Smooth muscle cell (in vitro differentiated cells): ENCODE data around the gene STK17A. TPM values are rescaled to one million over a fixed set of nuclear protein-coding genes. Genes with fewer than 3 reads are reported as not detected.
"Not testable (repeated sequence)": the region's sequence is repeated elsewhere in the genome, so short reads cannot be mapped to it uniquely, and the experiment has no call there.

Source experiments
- DNase-seq: peaks from one replicate; lab custom pipeline; 2025; ENCODE audit not compliant: unreplicated experiment; lab: John Stamatoyannopoulos, UW
- H2AFZ ChIP-seq: fragments of 200-600 bp; sonication (generic); 2 replicates; pipeline ENCODE4 v1.6.0; 2016; ENCODE audit warnings: antibody characterized with exemption, low read depth, mild to moderate bottlenecking
- H3F3A ChIP-seq: fragments of 200-600 bp; sonication (generic); 2 replicates; pipeline ENCODE4 v1.6.0; 2017; ENCODE audit warnings: antibody characterized with exemption, low read depth
- H3K27ac ChIP-seq: fragments of 200-600 bp; sonication (generic); 2 replicates; pipeline ENCODE4 v1.5.1; 2016; ENCODE audit warnings: low read depth, mild to moderate bottlenecking
- H3K27me3 ChIP-seq: fragments of 200-600 bp; sonication (generic); 2 replicates; pipeline ENCODE4 v1.6.1; 2016; ENCODE audit warnings: low read depth, mild to moderate bottlenecking
- H3K36me3 ChIP-seq: fragments of 200-600 bp; sonication (generic); 2 replicates; pipeline ENCODE4 v1.5.1; 2016; ENCODE audit warnings: low read depth
- H3K4me1 ChIP-seq: fragments of 200-600 bp; sonication (generic); 2 replicates; pipeline ENCODE4 v1.5.1; 2016; ENCODE audit warnings: low read depth
- H3K4me2 ChIP-seq: fragments of 200-600 bp; sonication (generic); 2 replicates; pipeline ENCODE4 v1.6.0; 2016; ENCODE audit warnings: mild to moderate bottlenecking
- H3K4me3 ChIP-seq: fragments of 200-600 bp; sonication (generic); 2 replicates; pipeline ENCODE4 v1.5.1; 2016; ENCODE audit warnings: mild to moderate bottlenecking
- H3K79me2 ChIP-seq: fragments of 200-600 bp; sonication (generic); 2 replicates; pipeline ENCODE4 v1.6.0; 2016; ENCODE audit warnings: low read depth, mild to moderate bottlenecking
- H3K9ac ChIP-seq: fragments of 200-600 bp; sonication (generic); 2 replicates; pipeline ENCODE4 v1.6.0; 2016; ENCODE audit warnings: low read depth
- H3K9me3 ChIP-seq: fragments of 200-600 bp; sonication (generic); replicated peaks from 2 replicates; pipeline ENCODE4 v1.5.1; 2016; ENCODE audit warnings: low read depth
- H4K20me1 ChIP-seq: fragments of 200-600 bp; sonication (generic); 2 replicates; pipeline ENCODE4 v1.6.0; 2016; ENCODE audit warnings: low read depth
- whole genome bisulfite sequencing: methylation state at CpG from one replicate; pipeline ENCODE4 v1.1.7; 2016; ENCODE audit warnings: low lambda C conversion rate; 5-methylcytosine and 5-hydroxymethylcytosine counted together
- polyA plus RNA-seq: library from polyadenylated mRNA; unstranded; fragments of >200 nt; fragmentation: Nextera tagmentation; extraction: Ambion mirVana; gene quantifications from 2 replicates; pipeline ENCODE4 v1.2.1, GENCODE V29; 2016
- total RNA-seq: library from RNA; depleted of rRNA; stranded (reverse); fragments of >200 nt; gene quantifications from 2 replicates; pipeline ENCODE4 v1.2.3, GENCODE V29; 2014
- TF ChIP-seq, protein P1 (sequence below): fragments of 200-600 bp; sonication (generic); IDR thresholded peaks from 2 replicates; pipeline ENCODE4 v1.5.1; 2017; ENCODE audit warnings: borderline replicate concordance, mild to moderate bottlenecking, antibody characterized with exemption; ENCODE audit not compliant: insufficient read depth, poor library complexity, severe bottlenecking

Gene STK17A
- total and polyA plus RNA-seq, 2 experiments from 2014 or later: 21.0 to 28.2 TPM

DNA sequence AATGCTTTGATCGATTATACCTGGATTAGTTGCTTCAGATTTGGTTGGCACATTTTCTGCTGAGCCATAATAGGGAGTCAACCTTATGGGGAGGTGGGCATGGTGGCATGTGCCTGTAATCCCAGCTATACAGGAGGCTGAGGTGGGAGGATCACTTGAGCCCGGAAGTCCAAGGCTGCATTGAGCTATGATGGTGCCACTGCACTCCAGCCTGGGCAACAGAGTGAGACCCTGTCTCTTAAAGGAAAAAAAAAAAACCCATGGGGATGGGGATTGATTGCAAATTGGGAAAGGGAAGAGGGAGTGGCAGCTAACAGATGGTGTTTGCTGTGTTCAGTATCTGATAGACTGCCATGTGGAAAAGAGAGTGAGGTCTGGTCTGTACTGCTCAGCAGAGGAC, 11.1 kb downstream of the STK17A start:
- Histone ChIP-seq H3K27me3 (no peaks in the 10 kb centered on the region), H3K36me3 (no peaks in the 10 kb centered on the region), H3K9me3 (no peaks in the 10 kb centered on the region), H3K27ac (no peak overlapping the region), H4K20me1 (peaks cover 66% of the 10 kb centered on the region), H3K79me2 (peaks cover 52% of the 10 kb centered on the region), H3K4me2 (no peak overlapping the region), H3F3A (no peaks in the 10 kb centered on the region), H3K4me1 (no peaks in the 10 kb centered on the region), H2AFZ (no peak overlapping the region), H3K4me3 (no peak overlapping the region), H3K9ac (no peak overlapping the region)
- no peak for DNase-seq
- TF ChIP-seq, protein P1, sequence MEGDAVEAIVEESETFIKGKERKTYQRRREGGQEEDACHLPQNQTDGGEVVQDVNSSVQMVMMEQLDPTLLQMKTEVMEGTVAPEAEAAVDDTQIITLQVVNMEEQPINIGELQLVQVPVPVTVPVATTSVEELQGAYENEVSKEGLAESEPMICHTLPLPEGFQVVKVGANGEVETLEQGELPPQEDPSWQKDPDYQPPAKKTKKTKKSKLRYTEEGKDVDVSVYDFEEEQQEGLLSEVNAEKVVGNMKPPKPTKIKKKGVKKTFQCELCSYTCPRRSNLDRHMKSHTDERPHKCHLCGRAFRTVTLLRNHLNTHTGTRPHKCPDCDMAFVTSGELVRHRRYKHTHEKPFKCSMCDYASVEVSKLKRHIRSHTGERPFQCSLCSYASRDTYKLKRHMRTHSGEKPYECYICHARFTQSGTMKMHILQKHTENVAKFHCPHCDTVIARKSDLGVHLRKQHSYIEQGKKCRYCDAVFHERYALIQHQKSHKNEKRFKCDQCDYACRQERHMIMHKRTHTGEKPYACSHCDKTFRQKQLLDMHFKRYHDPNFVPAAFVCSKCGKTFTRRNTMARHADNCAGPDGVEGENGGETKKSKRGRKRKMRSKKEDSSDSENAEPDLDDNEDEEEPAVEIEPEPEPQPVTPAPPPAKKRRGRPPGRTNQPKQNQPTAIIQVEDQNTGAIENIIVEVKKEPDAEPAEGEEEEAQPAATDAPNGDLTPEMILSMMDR: no peak
- 99% methylated on average over 2 of the region's 2 CpGs for WGBS

DNA sequence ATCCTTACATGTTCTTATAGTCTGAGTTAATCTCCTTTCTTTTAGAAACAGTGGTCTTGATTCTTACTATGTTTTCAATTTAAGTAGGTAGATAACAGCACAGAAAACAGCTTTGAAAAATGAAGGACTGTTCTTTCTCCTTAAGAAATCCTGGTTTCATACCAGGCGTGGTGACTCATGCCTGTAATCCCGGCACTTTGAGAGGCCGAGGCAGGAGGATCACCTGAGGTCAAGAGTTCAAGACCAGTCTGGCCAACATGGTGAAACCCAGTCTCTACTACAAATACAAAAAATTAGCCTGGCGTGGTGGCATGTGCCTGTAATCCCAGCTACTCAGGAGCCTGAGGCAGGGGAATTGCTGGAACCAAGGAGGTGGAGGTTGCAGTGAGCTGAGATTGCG, 13.5 kb downstream of the STK17A start:
- peaks cover 45% of the 10 kb centered on the region for H4K20me1 ChIP-seq
- not testable (repeated sequence) for H3K9ac ChIP-seq, H3F3A ChIP-seq, H3K36me3 ChIP-seq, H3K4me3 ChIP-seq, H3K4me2 ChIP-seq, H3K27me3 ChIP-seq, H3K4me1 ChIP-seq, H3K9me3 ChIP-seq, H2AFZ ChIP-seq, DNase-seq, H3K27ac ChIP-seq
- peaks cover 35% of the 10 kb centered on the region for H3K79me2 ChIP-seq
- 65% methylated on average over 5 of the region's 5 CpGs for WGBS

DNA sequence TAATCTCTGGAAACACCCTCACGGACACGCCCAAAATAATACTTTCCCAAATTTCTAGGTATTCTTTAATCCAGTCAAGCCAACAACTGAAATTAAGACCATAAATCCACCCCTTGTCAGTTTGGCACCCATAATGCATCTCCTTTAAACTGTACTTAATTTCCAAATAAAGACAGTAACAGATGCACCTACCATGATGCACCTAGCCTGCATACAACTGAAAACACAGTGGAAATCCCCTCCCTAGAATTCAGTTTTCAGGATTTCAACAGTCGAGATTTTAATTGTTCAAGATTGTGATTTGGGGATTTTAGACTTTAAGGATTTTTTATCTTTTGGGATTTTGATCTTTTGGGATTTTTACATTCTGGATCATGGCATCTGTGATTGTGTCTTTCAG, 17.1 kb downstream of the STK17A start:
- 98% methylated on average over 3 of the region's 3 CpGs for WGBS
- Histone ChIP-seq H3K36me3 (peaks cover 4% of the 10 kb centered on the region), H3K27me3 (no peaks in the 10 kb centered on the region), H3K9me3 (no peaks in the 10 kb centered on the region), H3F3A (no peaks in the 10 kb centered on the region), H4K20me1 (peaks cover 21% of the 10 kb centered on the region), H3K4me1 (no peaks in the 10 kb centered on the region), H3K27ac (no peak overlapping the region), H3K4me3 (no peak overlapping the region), H3K79me2 (peaks cover 4% of the 10 kb centered on the region), H2AFZ (no peak overlapping the region), H3K4me2 (no peak overlapping the region), H3K9ac (no peak overlapping the region)
- TF ChIP-seq, protein P1: no peak
- no peak for DNase-seq

DNA sequence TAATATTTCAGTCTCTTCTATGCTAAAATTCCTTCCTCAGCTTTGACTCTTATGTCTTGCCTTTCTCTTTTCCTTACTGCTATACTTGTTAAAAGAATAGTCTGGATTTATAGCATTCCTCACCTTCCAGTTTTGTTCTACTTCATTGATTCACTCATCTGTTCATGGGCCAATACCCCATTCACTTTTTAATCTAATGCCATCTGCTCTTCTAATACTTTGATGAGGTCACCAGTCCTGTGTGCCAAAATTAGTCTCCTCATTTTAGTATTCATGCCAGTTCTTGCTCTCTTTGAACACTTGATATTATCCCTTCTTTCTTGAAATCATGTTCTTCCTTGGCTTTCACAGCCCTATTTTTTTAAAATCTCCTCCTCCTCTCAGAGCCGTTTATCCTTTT, 19.3 kb downstream of the STK17A start:
- H4K20me1 ChIP-seq: peaks cover 14% of the 10 kb centered on the region
- TF ChIP-seq, protein P1: no peak
- no peaks in the 10 kb centered on the region for H3K9me3 ChIP-seq
- no peak overlapping the region for H2AFZ ChIP-seq
- no peak overlapping the region for H3K4me2 ChIP-seq
- H3K79me2 ChIP-seq: no peaks in the 10 kb centered on the region
- no peaks in the 10 kb centered on the region for H3K27me3 ChIP-seq
- no peaks in the 10 kb centered on the region for H3F3A ChIP-seq
- peaks cover 4% of the 10 kb centered on the region for H3K36me3 ChIP-seq
- H3K9ac ChIP-seq: no peak overlapping the region
- H3K27ac ChIP-seq: no peak overlapping the region
- no peaks in the 10 kb centered on the region for H3K4me1 ChIP-seq
- no peak for DNase-seq
- H3K4me3 ChIP-seq: no peak overlapping the region
- 95% methylated on average over 1 of the region's 1 CpG for WGBS
